Osteoblast (primary cell): ENCODE measurements around the gene GCNT1. TPM values are rescaled to one million over a fixed set of nuclear protein-coding genes. Genes with fewer than 3 reads are reported as not detected.

ENCODE experiments used
- DNase-seq: peaks from one replicate; pipeline ENCODE4 v3.0.0; 2011; ENCODE audit warnings: low spot score, mixed read lengths; ENCODE audit not compliant: insufficient read length; ENCODE audit errors: missing footprints
- H2AFZ ChIP-seq: 2 replicates; pipeline ENCODE4 v1.6.0; 2011; ENCODE audit warnings: mild to moderate bottlenecking, low read length
- H3K27ac ChIP-seq: 2 replicates; pipeline ENCODE4 v1.5.1; 2011; ENCODE audit warnings: mild to moderate bottlenecking, low read depth, low read length, moderate library complexity
- H3K27me3 ChIP-seq: 2 replicates; pipeline ENCODE4 v1.6.0; 2012; ENCODE audit warnings: mild to moderate bottlenecking, control low read depth, inconsistent platforms, low read length, moderate library complexity; ENCODE audit not compliant: insufficient read depth
- H3K36me3 ChIP-seq: 2 replicates; pipeline ENCODE4 v1.5.1; 2011; ENCODE audit warnings: mild to moderate bottlenecking, low read length, control low read depth, moderate library complexity; ENCODE audit not compliant: insufficient read depth
- H3K4me1 ChIP-seq: 2 replicates; pipeline ENCODE4 v1.5.1; 2011; ENCODE audit warnings: mild to moderate bottlenecking, low read length, control low read depth, moderate library complexity; ENCODE audit not compliant: insufficient read depth
- H3K4me2 ChIP-seq: 2 replicates; pipeline ENCODE4 v1.6.0; 2011; ENCODE audit warnings: mild to moderate bottlenecking, low read length; ENCODE audit not compliant: insufficient read depth
- H3K4me3 ChIP-seq: fragments of 200-600 bp; sonication (generic); 3 replicates; pipeline ENCODE4 v1.5.1; 2012; ENCODE audit warnings: mild to moderate bottlenecking, low read length, inconsistent platforms; ENCODE audit not compliant: insufficient read depth
- H3K79me2 ChIP-seq: 2 replicates; pipeline ENCODE4 v1.6.0; 2012; ENCODE audit warnings: mild to moderate bottlenecking, low read length, control low read depth, inconsistent platforms; ENCODE audit not compliant: insufficient read depth
- H3K9me3 ChIP-seq: 2 replicates; pipeline ENCODE4 v1.5.1; 2011; ENCODE audit warnings: low read depth, low read length, control low read depth
- H4K20me1 ChIP-seq: 2 replicates; pipeline ENCODE4 v1.6.0; 2012; ENCODE audit warnings: mild to moderate bottlenecking, low read length, control low read depth; ENCODE audit not compliant: insufficient read depth
- CTCF ChIP-seq: IDR thresholded peaks from 2 replicates; pipeline ENCODE4 v1.5.1; 2011; ENCODE audit warnings: mild to moderate bottlenecking, low read depth, low read length, moderate library complexity; ENCODE audit errors: extremely low read depth
- total RNA-seq: library from RNA; depleted of rRNA; stranded (reverse); fragments of >200 nt; gene quantifications from 2 replicates; pipeline ENCODE4 v1.2.3, GENCODE V29; 2012

Gene GCNT1
- total RNA-seq, 1 donor: 109 TPM

DNA sequence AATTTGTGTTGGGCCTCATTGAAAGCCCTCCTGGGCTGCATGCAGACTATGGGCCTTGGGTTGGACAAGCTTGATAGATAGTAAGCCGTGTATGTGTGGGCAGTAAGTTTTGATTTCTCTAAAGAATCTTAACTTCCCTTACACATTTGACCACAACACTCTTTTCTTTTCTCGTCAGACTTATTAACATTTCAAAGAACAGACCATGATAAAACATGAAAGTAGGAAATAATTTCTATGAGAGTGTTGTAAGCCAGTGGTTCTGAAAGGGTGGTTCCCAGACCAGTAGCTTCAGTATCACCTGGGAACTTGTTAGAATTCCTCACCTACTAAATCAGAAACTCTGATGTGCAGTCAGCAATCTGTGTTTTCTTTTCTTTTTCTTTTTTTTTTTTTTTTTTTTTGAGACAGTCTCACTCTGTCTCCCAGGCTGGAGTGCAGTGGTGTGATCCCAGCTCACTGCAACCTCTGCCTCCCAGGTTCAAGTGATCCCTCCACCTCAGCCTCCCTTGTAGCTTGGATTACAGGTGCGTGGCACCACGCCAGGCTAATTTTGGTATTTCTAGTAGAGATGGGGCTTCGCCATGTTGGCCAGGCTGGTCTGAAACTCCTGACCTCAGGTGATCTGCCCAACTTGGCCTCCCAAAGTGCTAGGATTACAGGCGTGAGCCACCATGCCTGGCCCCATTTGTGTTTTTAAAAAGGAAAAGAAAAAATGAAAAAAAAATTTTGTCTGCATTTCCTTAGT is 20.0 kb upstream of the GCNT1 start:
- Histone ChIP-seq H3K9me3 (no peaks in the 10 kb centered on the region), H2AFZ (no peak overlapping the region), H3K4me3 (no peak overlapping the region), H3K27ac (no peak overlapping the region), H3K36me3 (no peaks in the 10 kb centered on the region), H4K20me1 (no peaks in the 10 kb centered on the region), H3K4me2 (no peak overlapping the region), H3K79me2 (no peaks in the 10 kb centered on the region), H3K4me1 (peaks cover 16% of the 10 kb centered on the region), H3K27me3 (no peaks in the 10 kb centered on the region)
- TF ChIP-seq CTCF: no peak
- DNase-seq: no peak

DNA sequence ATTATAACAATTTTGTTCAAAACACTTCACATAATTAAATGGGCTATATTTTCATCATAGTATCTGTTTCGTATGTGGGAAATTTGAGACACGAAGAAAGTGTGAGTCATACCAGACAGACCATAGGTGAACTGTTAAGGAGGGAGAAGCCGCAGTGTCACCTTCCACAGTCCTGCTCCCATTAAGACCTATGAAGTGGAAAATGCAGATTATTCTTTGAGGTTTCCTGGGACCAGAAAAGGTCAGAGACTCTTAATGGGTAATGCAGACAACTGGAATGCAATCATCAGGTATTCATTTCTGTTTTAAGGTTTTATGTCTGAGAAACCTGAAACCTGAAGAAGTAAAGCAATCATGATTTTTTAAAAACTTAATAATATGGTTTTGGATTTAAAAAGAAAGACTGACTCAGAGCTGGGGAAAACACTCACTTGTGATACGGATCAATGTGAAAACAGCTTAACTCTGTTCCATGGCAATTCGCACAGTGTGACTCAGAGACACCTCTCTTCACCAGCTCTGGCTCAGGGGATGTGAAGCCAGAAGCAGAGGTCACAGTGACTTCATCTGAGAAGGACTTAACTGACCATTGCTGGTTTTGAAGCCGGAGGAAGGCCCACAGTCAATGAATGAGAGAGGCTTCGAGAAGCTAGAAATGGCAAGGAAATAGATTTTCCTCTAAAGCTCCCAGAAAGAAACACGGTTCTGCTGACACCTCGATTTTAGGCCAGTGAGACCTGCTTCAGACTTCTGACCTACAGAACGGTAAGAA is 17.2 kb upstream of the GCNT1 start:
- Histone ChIP-seq H3K9me3 (no peaks in the 10 kb centered on the region), H3K4me2 (peak overlapping the region; percentile 8), H3K27me3 (no peaks in the 10 kb centered on the region), H3K36me3 (no peaks in the 10 kb centered on the region), H3K79me2 (no peaks in the 10 kb centered on the region), H2AFZ (peak overlapping the region; percentile 64), H3K4me3 (no peak overlapping the region), H3K27ac (peak overlapping the region; percentile 67), H4K20me1 (no peaks in the 10 kb centered on the region), H3K4me1 (peaks cover 14% of the 10 kb centered on the region)
- TF ChIP-seq CTCF: no peak
- DNase-seq: peak; percentile 75

DNA sequence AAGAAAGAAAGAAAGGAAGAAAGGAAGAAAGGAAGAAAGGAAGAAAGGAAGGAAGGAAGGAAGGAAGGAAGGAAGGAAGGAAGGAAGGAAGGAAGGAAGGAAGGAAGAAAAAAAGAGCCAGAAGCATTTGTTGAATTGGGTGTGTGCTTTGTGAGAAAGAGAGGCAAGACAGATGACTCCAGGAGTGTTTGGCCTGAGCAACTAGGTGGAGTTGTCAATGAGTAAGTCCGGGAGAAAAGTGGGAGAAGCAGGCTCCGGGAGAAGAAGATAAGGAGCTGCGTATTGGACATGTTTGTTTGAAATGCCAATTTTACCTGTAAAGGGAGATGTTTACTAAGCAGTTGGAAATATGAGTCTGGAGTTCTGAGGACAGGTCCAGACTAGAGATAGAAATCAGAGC is 15.1 kb upstream of the GCNT1 start:
- Histone ChIP-seq H3K4me1 (peaks cover 18% of the 10 kb centered on the region), H3K4me3 (no peak overlapping the region), H4K20me1 (no peaks in the 10 kb centered on the region), H3K27ac (no peak overlapping the region), H3K79me2 (no peaks in the 10 kb centered on the region), H3K9me3 (no peaks in the 10 kb centered on the region), H3K36me3 (no peaks in the 10 kb centered on the region), H2AFZ (no peak overlapping the region), H3K27me3 (no peaks in the 10 kb centered on the region), H3K4me2 (no peak overlapping the region)
- DNase-seq: no peak
- no peak for TF ChIP-seq CTCF

DNA sequence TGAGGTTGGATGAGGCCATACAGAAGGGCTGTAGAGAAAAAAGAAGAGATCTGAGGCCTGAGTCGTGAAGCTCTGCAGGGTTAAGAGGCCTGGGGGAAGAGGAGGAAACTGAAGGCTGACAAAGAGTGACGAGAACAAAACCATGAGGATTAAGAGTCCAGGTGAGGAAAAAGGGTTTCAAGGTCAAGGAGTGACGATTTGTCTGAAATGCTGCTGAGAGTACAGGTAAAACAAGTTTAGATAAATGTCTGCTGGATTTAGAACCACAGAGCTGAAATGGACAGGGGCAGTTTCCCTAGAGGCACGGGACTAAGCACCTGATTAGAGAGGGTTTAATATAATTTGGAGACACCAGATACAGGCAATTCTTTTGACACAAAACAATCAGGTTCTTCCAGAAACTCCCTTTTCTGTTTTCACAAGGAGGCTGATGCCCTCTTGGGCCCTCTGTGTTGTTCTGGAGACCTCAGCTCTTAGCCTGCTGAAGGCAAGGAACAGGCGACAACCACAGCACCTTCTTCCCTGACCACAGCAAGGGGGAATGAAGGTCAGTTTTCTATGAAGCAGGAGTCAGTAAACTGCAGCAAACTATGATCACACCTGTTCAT is 14.6 kb upstream of the GCNT1 start:
- H3K36me3 ChIP-seq: no peaks in the 10 kb centered on the region
- no peak for TF ChIP-seq CTCF
- H3K27ac ChIP-seq: no peak overlapping the region
- no peaks in the 10 kb centered on the region for H3K79me2 ChIP-seq
- H2AFZ ChIP-seq: no peak overlapping the region
- H3K9me3 ChIP-seq: no peaks in the 10 kb centered on the region
- no peak for DNase-seq
- no peak overlapping the region for H3K4me2 ChIP-seq
- no peaks in the 10 kb centered on the region for H3K27me3 ChIP-seq
- peaks cover 18% of the 10 kb centered on the region for H3K4me1 ChIP-seq
- no peaks in the 10 kb centered on the region for H4K20me1 ChIP-seq
- no peak overlapping the region for H3K4me3 ChIP-seq
